Measurements from ENCODE around the gene SNUPN. TPM values are rescaled to one million over a fixed set of nuclear protein-coding genes. Genes with fewer than 3 reads are reported as not detected.

The SNUPN gene
- total RNA-seq: 16.1 and 18.8 TPM in 2 replicates

DNA sequence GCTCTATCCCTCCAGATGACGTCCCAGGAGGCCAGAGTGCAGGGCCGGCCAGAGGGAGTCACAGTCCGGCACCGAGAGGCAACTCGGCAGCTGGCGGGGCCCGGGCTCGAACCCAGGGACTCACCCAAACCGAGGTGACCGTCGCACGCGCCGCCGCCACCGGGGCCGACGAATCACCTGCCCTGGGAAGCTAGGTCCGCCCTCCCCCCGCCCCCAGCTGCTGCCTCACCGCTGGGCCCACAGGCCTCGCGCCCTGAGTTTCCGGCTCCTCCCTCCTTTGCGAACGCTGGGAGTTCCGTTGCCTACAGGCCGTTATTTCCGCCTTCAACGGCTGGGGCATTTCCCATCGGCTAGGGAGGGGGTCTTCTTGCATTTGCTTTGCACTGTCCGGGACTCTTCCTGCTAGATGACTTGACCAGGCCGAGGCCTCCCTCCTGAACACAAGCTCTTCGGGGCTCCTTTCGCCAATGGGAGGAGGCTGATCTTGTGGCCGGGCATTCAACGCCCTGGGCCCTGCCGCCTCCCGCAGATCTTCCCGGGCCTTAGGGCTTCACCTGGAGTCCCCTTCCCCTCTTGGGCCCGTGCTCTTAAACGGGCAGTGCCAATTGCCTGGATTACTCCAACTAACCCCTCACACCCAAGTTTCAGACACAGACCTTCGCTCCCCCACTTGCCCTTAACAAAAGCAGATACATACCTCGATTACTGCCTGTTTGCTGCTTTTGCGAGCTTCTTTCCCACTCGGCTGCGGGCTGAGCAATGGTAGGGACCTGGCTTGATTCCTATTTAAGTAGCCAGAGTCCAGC lies at the start of gene SNUPN:
Gene SNUPN, minus strand, starts transcription at position 184 of the 806 bp plus-strand sequence. CDS start 4,674 bp downstream, outside the sequence.
- H3K4me3 ChIP-seq (ENCODE audit: low read depth, low read length): peak within 1 kb of the TSS; percentile 77
- FAIRE-seq (no peak), DNase-seq (ENCODE audit: low read depth) (peak; percentile 71)
- no peaks in the 10 kb centered on the region for H3K36me3 ChIP-seq (ENCODE audit: control insufficient read depth, insufficient read depth, low read length)
- no peaks in the 10 kb centered on the region for H3K27me3 ChIP-seq (ENCODE audit: control insufficient read depth, insufficient read depth, low read length)
- TF ChIP-seq, protein P1, sequence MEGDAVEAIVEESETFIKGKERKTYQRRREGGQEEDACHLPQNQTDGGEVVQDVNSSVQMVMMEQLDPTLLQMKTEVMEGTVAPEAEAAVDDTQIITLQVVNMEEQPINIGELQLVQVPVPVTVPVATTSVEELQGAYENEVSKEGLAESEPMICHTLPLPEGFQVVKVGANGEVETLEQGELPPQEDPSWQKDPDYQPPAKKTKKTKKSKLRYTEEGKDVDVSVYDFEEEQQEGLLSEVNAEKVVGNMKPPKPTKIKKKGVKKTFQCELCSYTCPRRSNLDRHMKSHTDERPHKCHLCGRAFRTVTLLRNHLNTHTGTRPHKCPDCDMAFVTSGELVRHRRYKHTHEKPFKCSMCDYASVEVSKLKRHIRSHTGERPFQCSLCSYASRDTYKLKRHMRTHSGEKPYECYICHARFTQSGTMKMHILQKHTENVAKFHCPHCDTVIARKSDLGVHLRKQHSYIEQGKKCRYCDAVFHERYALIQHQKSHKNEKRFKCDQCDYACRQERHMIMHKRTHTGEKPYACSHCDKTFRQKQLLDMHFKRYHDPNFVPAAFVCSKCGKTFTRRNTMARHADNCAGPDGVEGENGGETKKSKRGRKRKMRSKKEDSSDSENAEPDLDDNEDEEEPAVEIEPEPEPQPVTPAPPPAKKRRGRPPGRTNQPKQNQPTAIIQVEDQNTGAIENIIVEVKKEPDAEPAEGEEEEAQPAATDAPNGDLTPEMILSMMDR (IDR thresholded peaks at IDR 0.05; ENCODE audit: insufficient read depth, low read length, severe bottlenecking): no peak

DNA sequence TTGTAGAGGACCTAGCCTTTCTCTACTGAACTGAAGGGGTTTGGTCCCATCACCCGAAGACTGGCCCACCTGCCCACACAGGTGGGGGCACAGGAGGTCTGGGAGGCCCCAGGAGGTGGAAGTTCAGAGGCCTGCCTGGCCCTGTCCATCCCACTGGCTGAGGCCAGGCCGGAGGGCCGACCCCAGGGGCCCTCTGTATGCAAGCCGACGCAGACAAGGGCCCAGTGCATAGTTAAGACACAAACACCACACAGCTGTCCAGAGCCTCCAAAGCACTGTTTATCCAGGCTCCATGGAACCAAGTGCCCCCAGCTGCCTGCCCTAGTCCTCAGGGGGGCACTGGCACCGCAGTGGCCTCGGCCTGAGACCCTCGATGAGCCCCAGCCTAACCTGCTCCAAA lies 48.8 kb upstream of the SNUPN start:
- FAIRE-seq (no peak), DNase-seq (ENCODE audit: low read depth) (no peak)
- TF ChIP-seq, protein P1 (IDR thresholded peaks at IDR 0.05; ENCODE audit: insufficient read depth, low read length, severe bottlenecking): no peak
- H3K27me3 ChIP-seq (ENCODE audit: control insufficient read depth, insufficient read depth, low read length): no peaks in the 10 kb centered on the region
- no peaks in the 10 kb centered on the region for H3K36me3 ChIP-seq (ENCODE audit: control insufficient read depth, insufficient read depth, low read length)
- H3K4me3 ChIP-seq (ENCODE audit: low read depth, low read length): no peak overlapping the region

DNA sequence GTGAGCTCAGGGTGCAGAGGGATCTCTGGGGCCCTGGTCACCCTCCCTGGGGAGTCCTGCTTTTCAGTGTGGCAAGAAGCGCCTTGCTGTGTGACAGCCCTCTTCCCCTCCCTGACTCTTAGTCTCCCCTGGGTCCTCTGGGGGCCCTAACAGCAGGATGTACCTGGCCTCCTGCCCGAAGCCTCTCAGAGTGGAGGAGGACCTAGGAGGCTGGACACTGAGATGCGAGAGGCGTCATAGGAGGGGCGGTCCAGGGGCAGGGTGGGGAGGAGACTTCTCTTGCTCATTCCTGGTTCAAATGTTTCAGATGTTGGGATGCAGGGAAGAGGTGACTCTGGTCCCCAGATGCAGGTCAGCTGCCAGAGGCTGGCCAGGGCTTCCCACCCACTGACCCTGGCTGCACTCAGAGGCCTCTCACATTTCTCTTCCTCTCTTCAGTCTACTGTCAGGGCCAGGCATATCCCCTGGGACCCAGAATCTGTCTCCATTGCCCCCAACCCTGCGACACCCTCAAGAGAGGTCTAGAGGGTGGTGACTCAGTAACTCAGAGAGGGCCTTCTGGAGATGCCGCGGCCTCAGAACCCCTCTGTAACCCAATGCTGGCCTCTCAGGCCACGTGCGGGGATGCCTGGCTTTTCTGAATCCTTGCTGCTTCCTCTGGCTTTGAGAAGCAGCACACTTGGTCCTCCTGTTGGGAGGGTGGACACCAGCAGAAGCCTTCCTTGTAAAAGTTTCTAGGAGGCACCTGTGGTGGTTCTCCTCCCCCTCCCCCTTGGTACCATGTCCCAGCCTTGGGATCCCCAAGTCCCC lies 48.1 kb upstream of the SNUPN start:
- DNase-seq (ENCODE audit: low read depth) (peak; percentile 63), FAIRE-seq (no peak)
- H3K4me3 ChIP-seq (ENCODE audit: low read depth, low read length): no peak overlapping the region
- no peaks in the 10 kb centered on the region for H3K36me3 ChIP-seq (ENCODE audit: control insufficient read depth, insufficient read depth, low read length)
- TF ChIP-seq, protein P1 (IDR thresholded peaks at IDR 0.05; ENCODE audit: insufficient read depth, low read length, severe bottlenecking): no peak
- no peaks in the 10 kb centered on the region for H3K27me3 ChIP-seq (ENCODE audit: control insufficient read depth, insufficient read depth, low read length)

DNA sequence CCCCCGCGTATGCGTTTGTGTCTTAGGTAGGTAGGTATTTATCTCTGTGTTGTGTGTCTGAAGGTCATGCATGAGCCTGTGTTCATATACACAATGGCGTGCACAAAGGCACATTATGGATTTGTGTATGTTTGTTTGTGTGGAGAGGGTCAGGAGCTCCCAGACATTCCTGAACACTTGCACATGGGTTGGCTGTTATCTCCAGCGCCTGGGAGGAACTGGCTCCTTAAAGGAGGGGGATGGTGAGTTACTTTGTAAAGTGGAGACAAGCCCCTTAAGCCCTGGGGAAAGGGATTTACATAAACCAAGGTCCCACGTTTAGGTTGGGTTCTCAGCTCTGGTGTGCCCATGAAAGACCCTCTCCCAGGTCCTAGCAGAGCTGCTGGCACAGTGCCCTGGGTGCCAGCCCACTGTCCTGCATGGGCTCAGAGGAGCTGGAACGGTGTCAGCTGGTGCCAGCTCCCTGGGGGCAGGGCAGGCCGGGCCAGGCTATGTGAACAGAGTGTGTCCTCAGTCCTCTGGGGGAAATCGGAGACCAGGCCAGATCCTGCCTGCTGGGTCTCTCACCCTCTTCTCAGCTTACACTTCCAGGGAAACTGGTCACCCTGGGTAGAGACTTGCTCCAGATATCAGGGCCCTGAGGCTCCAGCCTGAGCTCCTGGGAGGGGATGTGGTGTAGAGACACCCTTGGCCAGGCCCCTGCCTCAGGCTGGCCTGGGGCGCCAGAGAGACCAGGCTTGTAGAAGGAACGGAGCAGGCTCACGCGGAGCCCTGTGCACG lies 47.3 kb upstream of the SNUPN start:
- no peaks in the 10 kb centered on the region for H3K36me3 ChIP-seq (ENCODE audit: control insufficient read depth, insufficient read depth, low read length)
- H3K4me3 ChIP-seq (ENCODE audit: low read depth, low read length): no peak overlapping the region
- TF ChIP-seq, protein P1 (IDR thresholded peaks at IDR 0.05; ENCODE audit: insufficient read depth, low read length, severe bottlenecking): no peak
- H3K27me3 ChIP-seq (ENCODE audit: control insufficient read depth, insufficient read depth, low read length): no peaks in the 10 kb centered on the region
- DNase-seq (ENCODE audit: low read depth): peak; percentile 81
- FAIRE-seq: peak; percentile 28

DNA sequence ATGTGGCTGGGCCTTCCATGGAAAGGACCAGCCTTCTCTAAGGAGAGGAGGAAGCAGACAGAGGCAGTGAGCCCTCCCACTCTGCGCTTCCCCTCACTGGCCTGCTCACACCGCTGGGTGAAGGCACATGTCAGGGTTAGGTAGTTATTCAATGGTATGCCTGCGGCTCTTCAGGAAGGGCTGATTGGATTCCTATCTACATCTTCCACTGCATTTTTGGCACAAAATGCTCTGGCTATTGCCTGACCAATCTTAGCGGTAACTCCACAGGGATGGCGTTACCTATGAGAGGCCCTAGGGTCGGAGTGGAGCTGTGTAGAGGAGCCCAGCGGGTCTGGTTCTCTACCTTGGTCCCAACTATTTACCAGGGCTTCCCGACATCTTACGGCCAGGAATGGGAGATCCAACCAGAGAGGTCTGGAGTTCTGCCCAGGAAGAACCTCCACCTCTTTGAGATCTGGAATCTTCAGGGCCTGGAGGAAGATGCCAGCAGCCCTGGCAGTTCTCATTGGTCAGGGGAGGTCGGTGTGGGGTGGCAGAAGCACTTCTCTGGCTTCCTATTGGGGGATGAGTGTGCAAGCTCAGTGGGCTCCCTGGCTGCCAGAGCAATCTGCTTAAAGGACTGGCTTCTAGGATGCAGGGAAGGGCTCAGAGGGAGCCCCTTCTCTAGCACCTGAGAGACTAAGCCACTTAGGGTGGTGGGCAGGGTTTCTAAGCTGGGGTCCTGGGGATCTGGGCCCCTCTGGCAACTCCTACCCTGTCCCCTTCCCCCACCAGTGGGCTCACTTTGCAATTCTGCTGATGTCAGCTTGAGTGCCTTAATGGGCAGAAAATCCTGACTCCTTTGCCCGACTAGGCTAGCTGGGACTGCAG lies 46.4 kb upstream of the SNUPN start:
- TF ChIP-seq, protein P1 (IDR thresholded peaks at IDR 0.05; ENCODE audit: insufficient read depth, low read length, severe bottlenecking): no peak
- Histone ChIP-seq H3K27me3 (ENCODE audit: control insufficient read depth, insufficient read depth, low read length) (no peaks in the 10 kb centered on the region), H3K4me3 (ENCODE audit: low read depth, low read length) (no peak overlapping the region), H3K36me3 (ENCODE audit: control insufficient read depth, insufficient read depth, low read length) (peaks cover 1% of the 10 kb centered on the region)
- no peak for DNase-seq (ENCODE audit: low read depth)
- peak; percentile 23 for FAIRE-seq
